Activated CD4-positive, alpha-beta T cell treated with anti-CD3 and anti-CD28 coated beads for 36 hours (primary cell): Measurements from ENCODE around the gene SDK1. TPM values are rescaled to one million over a fixed set of nuclear protein-coding genes. Genes with fewer than 3 reads are reported as not detected.

Source experiments
- ATAC-seq: fragments of 200-7000 bp; cut with Tn5 transposase; one replicate; pipeline ENCODE4 v1.10.0; 2021; ENCODE audit warnings: mild to moderate bottlenecking, moderate library complexity
- CTCF ChIA-PET: fragments of 350-600 bp; sonication (Branson Sonifier 250); formaldehyde crosslinking; loops from one replicate; lab custom pipeline; 2021; ENCODE audit warnings: antibody characterized with exemption; lab: Charles Lee
- POLR2A ChIA-PET: fragments of 350-600 bp; sonication (Branson Sonifier 250); formaldehyde crosslinking; loops from one replicate; lab custom pipeline; 2021; ENCODE audit warnings: antibody characterized with exemption, inconsistent platforms; lab: Charles Lee
- DNase-seq: peaks from one replicate; pipeline ENCODE4 v3.0.0-alpha.2; 2020
- H3K27ac Mint-ChIP-seq: one replicate; pipeline ENCODE4 v1.8.0; 2021; ENCODE audit warnings: mixed read lengths
- H3K27me3 Mint-ChIP-seq: one replicate; pipeline ENCODE4 v1.8.0; 2021; ENCODE audit warnings: mixed read lengths
- H3K36me3 Mint-ChIP-seq: one replicate; pipeline ENCODE4 v1.8.0; 2021; ENCODE audit warnings: low read depth, mixed read lengths
- H3K4me1 Mint-ChIP-seq: one replicate; pipeline ENCODE4 v1.8.0; 2021; ENCODE audit warnings: mixed read lengths
- H3K4me3 Mint-ChIP-seq: one replicate; pipeline ENCODE4 v1.8.0; 2021; ENCODE audit warnings: mild to moderate bottlenecking, moderate library complexity, mixed read lengths
- H3K9me3 Mint-ChIP-seq: one replicate; pipeline ENCODE4 v1.8.0; 2021; ENCODE audit warnings: low read depth, mixed read lengths
- intact Hi-C, 2 experiments: fragments of 100-400 bp; cut with DNase I in 1 of 2; cut with micrococcal nuclease in 1 of 2; formaldehyde crosslinking; loops; one replicate each; pipeline versions ENCODE4 v1.14.2 to v1.15.1; 2022 to 2024; cut with DNase I, micrococcal nuclease
- total RNA-seq, 2 experiments: library from RNA; stranded (reverse); gene quantifications; one replicate each; pipeline ENCODE4 v1.2.3, GENCODE V29; 2021

SDK1 gene
- total RNA-seq, 2 experiments from 2014 or later: 1.1 to 1.9 TPM

- DNase-seq: no peak
- no peaks in the 10 kb centered on the region for H3K36me3 Mint-ChIP-seq
- H3K4me3 Mint-ChIP-seq: no peak overlapping the region
- CTCF ChIA-PET: interaction anchor here (0.6 kb wide), 1 partner anchor 18 kb away, joined by 3 read pairs; no protein-coding TSS in a partner anchor
- H3K4me1 Mint-ChIP-seq: peaks cover 45% of the 10 kb centered on the region
- H3K9me3 Mint-ChIP-seq: no peaks in the 10 kb centered on the region
- POLR2A ChIA-PET: no interaction called here
- ATAC-seq: no peak
- H3K27me3 Mint-ChIP-seq: no peaks in the 10 kb centered on the region
- intact Hi-C loops: no loop called here
- no peak overlapping the region for H3K27ac Mint-ChIP-seq
These were observed 797.1 kb downstream of the SDK1 start for GRCh38 chr7:4098169-4098568.

GRCh38 chr7:4099651-4100050, 798.6 kb downstream of the SDK1 start:
- DNase-seq (no peak), ATAC-seq (no peak)
- Mint-ChIP-seq H3K4me1 (peaks cover 43% of the 10 kb centered on the region), H3K4me3 (no peak overlapping the region), H3K27me3 (no peaks in the 10 kb centered on the region), H3K36me3 (no peaks in the 10 kb centered on the region), H3K27ac (no peak overlapping the region), H3K9me3 (no peaks in the 10 kb centered on the region)
- intact Hi-C loops: no loop called here
- POLR2A ChIA-PET: no interaction called here
- CTCF ChIA-PET: no interaction called here

GRCh38 chr7:4100148-4100547, 799.1 kb downstream of the SDK1 start:
- CTCF ChIA-PET: no interaction called here
- ATAC-seq (no peak), DNase-seq (no peak)
- Mint-ChIP-seq H3K27ac (no peak overlapping the region), H3K4me1 (peaks cover 39% of the 10 kb centered on the region), H3K4me3 (no peak overlapping the region), H3K36me3 (no peaks in the 10 kb centered on the region), H3K9me3 (no peaks in the 10 kb centered on the region), H3K27me3 (no peaks in the 10 kb centered on the region)
- POLR2A ChIA-PET: no interaction called here
- intact Hi-C loops: no loop called here

- intact Hi-C loops: no loop called here
- ChIA-PET POLR2A (no interaction called here), CTCF (no interaction called here)
- Mint-ChIP-seq H3K36me3 (no peaks in the 10 kb centered on the region), H3K4me3 (no peak overlapping the region), H3K4me1 (peaks cover 38% of the 10 kb centered on the region), H3K9me3 (no peaks in the 10 kb centered on the region), H3K27me3 (no peaks in the 10 kb centered on the region), H3K27ac (no peak overlapping the region)
- ATAC-seq (no peak), DNase-seq (no peak)
These were observed 799.6 kb downstream of the SDK1 start for GRCh38 chr7:4100691-4101090.

GRCh38 chr7:4102231-4102841, 801.3 kb downstream of the SDK1 start:
- Mint-ChIP-seq H3K4me1 (peaks cover 21% of the 10 kb centered on the region), H3K4me3 (no peak overlapping the region), H3K27me3 (no peaks in the 10 kb centered on the region), H3K36me3 (no peaks in the 10 kb centered on the region), H3K27ac (no peak overlapping the region), H3K9me3 (no peaks in the 10 kb centered on the region)
- POLR2A ChIA-PET: no interaction called here
- intact Hi-C loops: no loop called here
- CTCF ChIA-PET: interaction anchor here (1.5 to 1.9 kb wide), 2 partner anchors 16 to 35 kb away, joined by 4 to 5 read pairs; no protein-coding TSS in a partner anchor
- DNase-seq (no peak), ATAC-seq (no peak)

- H3K9me3 Mint-ChIP-seq: no peaks in the 10 kb centered on the region
- no peaks in the 10 kb centered on the region for H3K27me3 Mint-ChIP-seq
- H3K27ac Mint-ChIP-seq: no peak overlapping the region
- H3K4me3 Mint-ChIP-seq: no peak overlapping the region
- intact Hi-C loops: no loop called here
- ATAC-seq (no peak), DNase-seq (no peak)
- CTCF ChIA-PET: interaction anchor here (1.0 to 1.9 kb wide), 3 partner anchors 17 to 66 kb away, joined by 3 to 5 read pairs (median 4); no protein-coding TSS in a partner anchor
- POLR2A ChIA-PET: interaction anchor here (0.6 kb wide), 1 partner anchor 95 kb away, joined by 5 read pairs; no protein-coding TSS in a partner anchor
- peaks cover 10% of the 10 kb centered on the region for H3K4me1 Mint-ChIP-seq
- H3K36me3 Mint-ChIP-seq: no peaks in the 10 kb centered on the region
These were observed 802.5 kb downstream of the SDK1 start for GRCh38 chr7:4103352-4104091.

- ChIA-PET POLR2A (no interaction called here), CTCF (no interaction called here)
- ATAC-seq (no peak), DNase-seq (no peak)
- H3K4me3 Mint-ChIP-seq: no peak overlapping the region
- no peaks in the 10 kb centered on the region for H3K27me3 Mint-ChIP-seq
- H3K4me1 Mint-ChIP-seq: peaks cover 4% of the 10 kb centered on the region
- no peaks in the 10 kb centered on the region for H3K36me3 Mint-ChIP-seq
- intact Hi-C loops: no loop called here
- no peaks in the 10 kb centered on the region for H3K9me3 Mint-ChIP-seq
- no peak overlapping the region for H3K27ac Mint-ChIP-seq
These were observed 806.8 kb downstream of the SDK1 start for GRCh38 chr7:4107839-4108238.

- Mint-ChIP-seq H3K36me3 (no peaks in the 10 kb centered on the region), H3K4me1 (no peaks in the 10 kb centered on the region), H3K27ac (no peak overlapping the region), H3K4me3 (no peak overlapping the region), H3K27me3 (no peaks in the 10 kb centered on the region), H3K9me3 (no peaks in the 10 kb centered on the region)
- ChIA-PET CTCF (interaction anchor here (0.7 kb wide), 1 partner anchor 61 kb away, joined by 3 read pairs; no protein-coding TSS in a partner anchor), POLR2A (no interaction called here)
- ATAC-seq (no peak), DNase-seq (no peak)
- intact Hi-C loops: no loop called here
These were observed 807.9 kb downstream of the SDK1 start for GRCh38 chr7:4108951-4109350.

GRCh38 chr7:4109481-4110110, 808.5 kb downstream of the SDK1 start:
- Mint-ChIP-seq H3K27me3 (no peaks in the 10 kb centered on the region), H3K9me3 (no peaks in the 10 kb centered on the region), H3K4me3 (no peak overlapping the region), H3K36me3 (no peaks in the 10 kb centered on the region), H3K4me1 (no peaks in the 10 kb centered on the region), H3K27ac (no peak overlapping the region)
- no peak for ATAC-seq
- ChIA-PET CTCF (no interaction called here), POLR2A (no interaction called here)
- intact Hi-C loops: no loop called here
- DNase-seq: no peak

- DNase-seq: no peak
- CTCF ChIA-PET: no interaction called here
- no peak for ATAC-seq
- intact Hi-C loops: no loop called here
- Mint-ChIP-seq H3K27ac (no peak overlapping the region), H3K4me3 (no peak overlapping the region), H3K36me3 (no peaks in the 10 kb centered on the region), H3K27me3 (no peaks in the 10 kb centered on the region), H3K9me3 (no peaks in the 10 kb centered on the region), H3K4me1 (no peaks in the 10 kb centered on the region)
- POLR2A ChIA-PET: no interaction called here
These were observed 809.4 kb downstream of the SDK1 start for GRCh38 chr7:4110438-4110837.

GRCh38 chr7:4111166-4111565, 810.1 kb downstream of the SDK1 start:
- intact Hi-C loops: no loop called here
- Mint-ChIP-seq H3K4me1 (no peaks in the 10 kb centered on the region), H3K4me3 (no peak overlapping the region), H3K27me3 (no peaks in the 10 kb centered on the region), H3K36me3 (no peaks in the 10 kb centered on the region), H3K9me3 (no peaks in the 10 kb centered on the region), H3K27ac (no peak overlapping the region)
- ATAC-seq: no peak
- ChIA-PET POLR2A (no interaction called here), CTCF (no interaction called here)
- DNase-seq: no peak

GRCh38 chr7:4113271-4113670, 812.2 kb downstream of the SDK1 start:
- no peaks in the 10 kb centered on the region for H3K4me1 Mint-ChIP-seq

More at GRCh38 chr7:4113271-4113670, 812.2 kb downstream of the SDK1 start:
- ATAC-seq (no peak), DNase-seq (no peak)
- intact Hi-C loops: no loop called here
- POLR2A ChIA-PET: no interaction called here
- Mint-ChIP-seq H3K9me3 (peaks cover under 1% of the 10 kb centered on the region), H3K27me3 (no peaks in the 10 kb centered on the region), H3K27ac (no peak overlapping the region), H3K4me3 (no peak overlapping the region), H3K36me3 (no peaks in the 10 kb centered on the region)
- CTCF ChIA-PET: no interaction called here
